Activated CD4-positive, alpha-beta T cell treated with anti-CD3 and anti-CD28 coated beads, Interleukin-2, amount 50 U/mL, for 1 hour (primary cell): Measurements from ENCODE around the gene FGF1.

Source experiments
- DNase-seq: peaks from one replicate; pipeline ENCODE4 v3.0.0-alpha.2; 2020

The FGF1 gene

DNA sequence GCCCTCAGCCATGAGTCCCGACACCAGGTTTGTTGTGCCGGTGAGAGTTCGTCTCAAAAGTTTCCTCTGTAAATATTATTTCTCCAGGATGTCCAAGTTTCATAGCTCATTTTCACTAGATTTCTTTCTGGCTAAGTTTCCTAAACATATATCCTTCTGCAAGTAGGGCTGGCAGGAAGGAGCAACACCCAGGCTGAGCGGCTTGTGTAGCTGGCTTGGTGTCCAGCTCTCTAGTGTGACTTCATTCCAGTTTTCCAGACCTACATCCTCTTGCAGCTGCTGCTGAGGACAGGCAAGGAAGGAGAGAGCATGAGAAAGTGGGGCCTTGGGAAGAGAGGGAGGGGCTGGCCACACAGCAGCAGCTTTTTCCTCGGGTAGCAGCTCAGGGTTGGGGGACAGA lies 80.3 kb downstream of the FGF1 start:
- no peak for DNase-seq

DNA sequence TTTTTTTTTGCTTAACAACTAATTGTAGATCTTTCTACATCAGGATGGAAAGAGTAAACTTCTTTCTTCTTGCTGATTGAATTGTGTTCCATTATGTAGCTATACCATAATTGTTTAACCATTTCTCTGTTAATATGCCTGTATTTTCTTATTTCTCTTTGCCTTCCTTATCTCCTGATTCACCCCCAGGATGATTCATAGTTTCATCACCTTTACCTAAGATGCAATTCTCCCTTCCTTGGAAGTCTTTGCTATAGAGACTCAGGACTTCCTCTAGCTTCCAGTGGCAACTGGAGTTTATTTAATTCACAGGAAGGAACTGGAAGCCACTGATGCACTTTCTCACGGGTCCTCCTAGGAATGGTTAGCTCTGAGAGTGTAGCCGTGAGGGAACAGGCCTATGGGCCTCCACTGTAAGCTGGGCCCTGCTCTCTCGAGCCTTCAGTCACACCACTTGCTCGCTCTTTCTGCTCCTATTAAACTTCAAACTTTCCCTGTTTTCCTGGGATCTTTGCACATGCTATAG lies 83.1 kb downstream of the FGF1 start:
- no peak for DNase-seq

DNA sequence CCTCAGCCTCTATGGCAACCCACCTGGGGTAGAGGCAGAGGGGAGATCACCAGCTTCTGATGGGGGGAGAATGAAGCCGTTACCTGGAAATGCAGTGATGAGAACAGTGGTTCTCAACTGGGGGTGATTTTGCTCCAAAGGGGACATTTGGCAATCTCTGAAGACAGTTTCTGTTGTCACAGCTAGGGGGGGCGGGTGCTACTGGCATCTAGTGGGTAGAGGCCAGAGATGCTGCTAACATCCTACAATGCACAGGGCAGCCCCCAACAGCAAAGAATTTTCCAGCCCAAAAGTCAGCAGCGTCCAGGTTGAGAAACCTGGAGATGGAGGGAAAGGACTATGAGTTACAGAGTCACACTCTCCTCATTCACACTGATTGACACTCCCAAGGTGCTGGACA lies 84.5 kb downstream of the FGF1 start:
- DNase-seq, result no peak

DNA sequence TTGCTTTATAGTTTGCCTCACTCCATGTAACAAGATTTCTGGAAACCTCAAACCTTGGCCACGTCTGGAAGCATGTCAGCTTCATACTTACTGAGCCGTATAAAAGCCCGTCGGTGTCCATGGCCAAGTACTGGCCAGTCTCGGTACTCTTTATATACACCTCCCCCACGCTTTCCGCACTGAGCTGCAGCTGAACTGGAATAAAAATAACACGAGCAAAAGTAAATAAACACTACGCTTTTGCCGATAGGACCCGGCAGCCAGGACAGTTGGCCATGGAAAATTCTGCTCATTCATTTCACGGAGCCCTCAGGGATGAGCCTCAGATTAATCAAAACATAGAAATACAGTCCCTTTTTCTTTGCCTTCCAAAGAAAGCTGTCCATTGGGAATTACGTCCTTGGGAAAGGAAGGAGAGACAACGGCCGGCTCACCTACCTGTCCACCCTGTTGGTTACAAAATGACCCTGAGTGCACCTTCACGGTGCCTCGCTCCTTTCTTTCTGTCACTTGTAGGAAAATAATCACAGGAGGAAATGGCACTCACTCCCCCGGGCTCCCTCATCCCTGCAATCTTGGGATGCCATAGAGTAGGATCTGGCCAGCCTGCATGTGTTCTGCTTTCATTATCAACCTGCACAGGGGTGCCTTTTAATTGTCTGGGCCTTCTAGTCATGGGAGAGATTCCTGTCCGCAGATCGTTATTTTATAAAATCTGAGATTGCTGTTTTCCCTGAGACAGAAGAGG lies 85.1 kb downstream of the FGF1 start:
- DNase-seq, result no peak

DNA sequence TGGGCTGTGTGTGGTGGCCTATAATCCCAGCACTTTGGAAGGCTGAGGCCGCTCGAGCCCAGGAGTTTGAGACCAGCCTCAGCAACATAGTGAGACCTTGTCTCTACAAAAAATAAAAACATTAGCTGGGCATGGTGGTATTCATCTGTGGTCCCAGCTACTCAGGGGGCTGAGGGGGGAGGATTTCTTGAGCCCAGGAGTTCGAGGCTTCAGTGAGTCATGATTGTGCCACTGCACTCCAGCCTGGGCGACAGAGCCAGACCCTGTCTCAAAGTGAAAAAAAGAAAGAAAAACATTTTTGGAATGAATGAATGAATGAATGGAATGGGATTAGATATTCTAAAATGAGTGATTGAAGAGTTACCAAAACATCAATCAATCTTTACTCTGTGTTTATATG lies 85.8 kb downstream of the FGF1 start:
- DNase-seq, result no peak

DNA sequence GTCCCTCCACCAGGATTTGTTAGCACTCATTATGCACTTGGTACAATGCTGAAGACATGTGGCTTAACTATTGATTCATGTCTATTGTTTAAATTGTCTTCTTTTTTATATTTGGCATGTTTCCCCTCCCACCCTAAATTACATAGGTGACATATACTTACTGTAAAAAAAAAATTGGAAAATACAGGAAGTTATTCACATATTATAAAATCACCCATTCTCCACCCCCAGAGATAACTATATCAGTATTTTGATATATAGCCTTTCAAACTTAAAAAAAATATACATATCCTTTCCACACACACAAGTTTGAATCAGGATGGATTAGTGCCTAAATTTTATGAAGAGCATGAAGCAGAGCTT lies 87.6 kb downstream of the FGF1 start:
- no peak for DNase-seq

DNA sequence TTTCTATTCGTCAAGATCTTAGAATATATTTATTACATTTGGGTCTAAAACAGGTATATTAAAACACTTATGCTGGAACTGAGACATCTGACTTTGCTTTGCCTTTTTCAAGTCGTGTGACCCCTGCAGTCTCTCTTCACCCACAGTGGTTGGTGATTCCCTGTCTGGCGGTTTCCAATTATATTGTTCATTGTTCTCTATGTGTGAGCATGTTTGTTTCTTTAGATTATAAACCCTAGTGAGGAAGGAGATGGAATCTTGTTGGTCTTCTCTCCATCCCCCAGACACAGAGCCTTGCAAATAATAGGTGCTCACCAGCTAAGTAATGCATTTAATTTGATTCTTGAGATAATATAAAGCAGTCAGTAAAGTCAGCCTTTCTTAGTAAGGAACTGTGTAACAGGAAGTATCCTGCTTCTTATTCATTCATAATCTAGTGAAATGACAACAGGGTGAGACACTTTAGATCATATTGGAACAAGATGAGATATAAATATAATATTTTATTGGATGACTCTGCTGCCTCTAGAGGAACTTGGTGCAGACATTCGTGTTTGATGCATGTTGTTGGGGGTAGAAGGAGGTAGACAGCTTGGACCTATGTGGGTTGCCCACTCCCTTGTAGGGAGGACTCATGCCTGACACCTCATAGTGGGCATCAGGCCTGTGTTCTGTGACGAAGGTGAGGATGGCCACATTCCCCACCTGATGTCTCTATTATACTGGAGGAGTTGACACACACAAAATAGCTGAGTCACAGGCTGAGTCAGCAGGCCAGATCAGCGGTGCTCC lies 88.1 kb downstream of the FGF1 start:
- DNase-seq, result no peak

DNA sequence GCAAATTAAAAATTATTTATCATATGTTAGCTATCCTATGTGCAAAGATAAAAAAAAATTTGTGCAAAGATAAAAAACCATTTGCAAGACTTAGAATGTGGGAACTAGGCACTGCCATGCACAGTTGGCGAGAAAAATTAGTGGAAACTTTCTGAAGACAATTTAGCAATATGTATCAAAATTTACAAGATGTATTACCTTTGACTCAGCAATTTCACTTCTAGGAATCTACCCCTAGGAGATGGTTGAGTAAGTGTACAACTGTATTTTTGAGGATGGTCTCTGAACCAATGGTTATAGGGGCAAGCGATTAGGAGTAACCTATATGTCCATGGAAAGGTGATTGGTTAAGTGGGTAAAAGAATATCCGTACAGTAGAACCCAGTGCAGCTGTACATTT lies 88.9 kb downstream of the FGF1 start:
- no peak for DNase-seq

DNA sequence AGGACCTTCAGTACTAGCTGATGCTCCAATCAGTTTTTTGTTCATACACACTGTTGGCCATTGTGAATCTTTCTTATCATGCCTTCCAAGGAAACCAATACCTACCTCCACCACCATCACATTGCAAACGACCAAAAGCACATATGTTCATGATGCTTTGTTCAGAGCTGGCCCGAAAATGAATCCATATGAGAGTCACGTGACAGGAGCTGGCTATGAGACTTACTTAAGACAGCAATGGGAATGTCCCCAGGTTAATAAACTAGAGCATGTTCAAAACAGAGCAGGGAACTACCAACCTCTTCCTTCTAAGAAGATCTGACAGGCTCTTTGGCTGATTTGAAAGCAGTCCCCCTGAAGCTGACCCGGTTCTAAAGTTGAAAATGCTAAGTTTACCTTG lies 93.5 kb downstream of the FGF1 start:
- no peak for DNase-seq

DNA sequence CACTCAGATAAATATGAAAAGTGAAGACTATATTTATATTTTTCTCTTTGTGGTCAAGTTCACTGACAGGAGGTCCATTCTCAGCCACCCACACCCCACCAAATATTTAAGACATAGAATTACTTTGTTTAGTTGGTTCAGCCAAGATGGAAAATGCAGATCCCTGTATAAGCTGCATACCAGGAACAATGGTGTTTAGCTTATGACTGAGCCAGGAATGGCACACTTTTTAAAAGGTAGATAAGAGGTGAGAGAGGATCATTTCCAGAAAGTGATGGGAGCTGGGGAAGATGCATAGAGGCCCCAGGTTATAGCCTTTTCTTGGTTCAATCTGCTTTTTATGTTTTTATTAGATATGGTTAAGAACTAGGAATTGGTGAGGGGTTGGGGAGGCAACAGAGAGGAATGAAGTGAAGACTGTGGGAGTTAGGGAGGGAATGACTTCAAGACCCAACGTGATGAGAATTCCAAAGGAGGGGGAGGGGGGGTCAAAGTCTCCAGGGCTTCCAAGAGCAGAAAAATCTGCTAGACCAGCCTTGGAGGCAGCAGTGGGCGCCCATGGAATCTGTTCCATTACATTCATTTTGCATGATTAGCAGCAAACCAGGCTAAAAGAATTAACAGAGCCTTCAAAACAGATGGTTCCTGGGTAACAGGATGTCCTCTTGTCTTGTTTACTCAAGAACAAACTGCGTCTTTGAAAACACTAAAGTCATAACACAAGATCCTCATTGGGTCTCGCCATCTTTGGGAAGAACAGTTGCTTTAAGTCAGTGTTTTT lies 95.2 kb downstream of the FGF1 start:
- DNase-seq, result no peak

DNA sequence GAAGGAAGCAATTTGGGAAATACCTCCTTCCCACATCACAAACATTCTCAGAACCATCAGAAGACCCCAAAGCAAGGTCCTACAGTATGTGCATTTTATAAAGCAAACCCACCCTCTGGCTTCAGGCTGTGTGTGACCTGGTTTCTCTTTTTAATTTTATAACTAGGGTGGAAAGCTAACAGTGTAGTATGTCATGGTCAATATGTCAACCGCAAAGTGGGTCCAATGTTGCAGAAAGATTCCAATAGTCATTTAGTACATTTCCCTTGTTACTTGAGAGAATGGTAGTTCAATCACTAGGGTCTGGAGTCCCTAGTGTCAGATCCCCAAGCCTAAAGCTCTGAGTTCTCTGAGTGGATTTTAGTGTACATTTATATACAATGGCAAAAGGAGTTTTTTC lies 96.2 kb downstream of the FGF1 start:
- no peak for DNase-seq

DNA sequence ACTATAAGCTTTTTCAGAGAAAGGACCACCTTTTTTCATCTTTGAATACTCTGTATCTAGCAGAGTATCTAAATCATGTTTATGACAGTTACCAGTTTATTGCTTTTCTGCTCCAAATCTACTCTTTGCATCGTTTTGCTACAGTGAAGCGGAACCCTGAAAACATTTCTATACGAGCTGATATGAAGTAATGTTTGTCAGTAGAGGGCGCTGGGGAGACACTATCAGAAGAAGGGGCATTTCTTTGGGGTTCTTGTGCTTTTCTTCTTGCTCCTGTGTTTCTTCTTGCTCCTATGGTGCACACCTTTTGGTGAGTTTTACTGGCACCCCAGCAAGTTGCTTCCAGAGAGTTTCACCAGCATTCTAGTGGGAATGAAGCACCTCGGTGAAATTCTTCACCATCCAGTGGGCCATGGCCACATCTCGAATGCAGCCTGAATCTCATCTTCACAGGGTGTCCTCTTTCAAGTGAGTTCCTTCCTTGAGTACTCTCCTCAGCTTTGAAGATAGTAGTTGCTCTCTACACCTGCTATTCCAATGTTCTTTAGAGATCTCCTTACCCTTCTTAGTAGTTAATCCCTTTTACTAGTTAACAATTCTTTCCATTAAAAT lies 98.4 kb downstream of the FGF1 start:
- no peak for DNase-seq

DNA sequence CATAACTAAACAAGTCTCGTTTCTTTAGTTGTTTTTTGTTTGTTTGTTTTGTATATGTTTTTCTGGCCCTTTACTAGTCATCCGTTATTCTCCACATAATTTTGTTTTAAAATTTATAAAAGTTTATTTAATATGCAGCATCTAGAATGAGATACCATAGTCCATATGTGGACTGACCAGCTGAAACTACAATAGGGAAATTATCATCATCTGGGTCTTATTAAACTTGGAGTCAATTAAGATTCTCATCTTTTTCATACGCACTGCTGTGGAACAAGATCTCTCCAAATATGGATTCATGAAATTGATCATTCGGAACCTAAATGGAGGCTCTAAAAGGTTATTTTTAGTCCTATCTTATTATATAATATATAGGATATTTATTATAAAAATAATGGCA lies 99.3 kb downstream of the FGF1 start:
- DNase-seq, result no peak

DNA sequence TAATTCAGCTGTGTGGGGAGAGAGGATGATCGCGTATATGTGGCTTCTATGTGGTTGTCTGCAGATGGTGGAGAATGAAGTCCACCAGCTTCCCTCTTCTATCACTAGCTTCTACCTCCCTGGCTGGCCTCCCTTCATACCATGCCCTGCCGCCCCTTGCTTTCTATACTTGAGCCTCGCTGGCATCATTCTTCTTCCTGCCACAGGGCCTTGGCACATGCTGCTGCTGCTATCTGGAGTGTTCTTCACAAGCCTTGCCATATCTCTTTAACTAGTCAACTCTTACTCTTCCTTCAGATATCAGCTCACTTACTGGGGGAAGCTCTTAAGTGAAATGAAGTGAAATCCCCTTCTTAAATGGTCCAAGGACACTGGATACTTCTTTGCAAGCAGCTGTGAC lies 100.4 kb downstream of the FGF1 start:
- no peak for DNase-seq

DNA sequence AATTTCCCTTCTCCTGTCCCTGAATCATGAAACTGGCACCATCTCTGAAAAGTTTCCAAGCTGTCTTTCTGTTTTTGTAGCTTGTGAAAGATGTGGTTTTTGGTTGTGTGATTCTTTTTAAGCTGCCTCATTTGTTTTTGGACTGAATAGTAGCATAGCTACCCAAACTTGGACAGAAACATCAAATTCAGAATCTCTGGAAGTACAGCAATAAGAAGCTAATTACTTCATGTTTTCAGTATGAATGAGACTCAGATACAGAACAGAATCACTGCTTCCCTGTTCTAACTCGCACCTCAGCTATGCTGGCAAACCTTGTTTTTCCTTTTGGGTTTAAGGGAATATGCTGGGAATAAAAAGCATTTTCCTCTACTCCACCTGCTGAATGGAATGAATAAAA lies 101.0 kb downstream of the FGF1 start:
- no peak for DNase-seq

DNA sequence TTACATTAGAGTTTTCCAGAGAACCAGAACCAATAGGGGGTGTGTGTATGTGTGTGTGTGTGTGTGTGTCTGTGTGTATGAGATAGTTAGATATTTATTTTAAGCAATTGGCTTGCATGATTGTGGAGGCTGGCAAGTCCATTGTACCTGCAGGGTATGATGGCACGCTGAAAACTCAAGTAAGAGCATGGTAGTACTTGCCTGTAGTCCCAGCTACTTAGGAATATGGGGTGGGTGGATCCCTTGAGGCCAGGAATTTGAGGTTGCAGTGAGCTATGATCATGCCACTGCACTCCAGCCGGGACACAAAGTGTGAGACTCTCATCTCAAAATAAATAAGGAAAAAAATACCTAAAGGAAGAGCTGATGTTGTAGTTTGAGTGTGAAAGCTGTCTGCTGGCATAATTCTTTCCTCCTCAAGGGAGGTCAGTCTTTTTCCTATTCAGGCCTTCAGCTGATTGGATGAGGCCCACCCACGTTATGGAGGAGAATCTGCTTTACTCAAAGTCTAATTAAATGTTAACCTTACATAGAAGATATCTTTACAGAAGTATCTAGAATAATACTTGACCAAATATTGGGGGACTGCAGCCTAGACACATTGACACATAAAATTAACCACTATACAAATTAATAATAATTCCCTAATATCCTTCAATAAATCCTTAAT lies 107.6 kb downstream of the FGF1 start:
- no peak for DNase-seq

DNA sequence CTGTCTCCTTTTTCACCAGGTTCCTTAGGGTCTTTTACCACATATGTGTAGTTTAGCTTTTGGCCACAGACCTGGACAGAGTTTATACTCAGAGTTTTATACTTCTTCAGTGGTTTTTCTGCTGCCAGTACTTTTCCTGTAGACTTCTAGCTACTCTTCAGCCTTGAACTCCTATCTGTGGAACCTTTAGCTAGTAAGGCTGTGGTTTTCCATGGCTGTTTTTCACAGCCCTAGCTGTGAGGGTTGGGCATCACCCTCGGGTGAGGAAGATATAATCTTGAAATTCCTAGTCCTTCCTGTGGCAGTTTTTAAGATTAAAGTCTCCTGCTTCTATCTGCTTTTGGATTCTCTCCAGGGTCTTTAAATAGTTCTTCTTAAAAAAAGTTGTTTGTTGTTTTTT lies 109.1 kb downstream of the FGF1 start:
- DNase-seq, result no peak

DNA sequence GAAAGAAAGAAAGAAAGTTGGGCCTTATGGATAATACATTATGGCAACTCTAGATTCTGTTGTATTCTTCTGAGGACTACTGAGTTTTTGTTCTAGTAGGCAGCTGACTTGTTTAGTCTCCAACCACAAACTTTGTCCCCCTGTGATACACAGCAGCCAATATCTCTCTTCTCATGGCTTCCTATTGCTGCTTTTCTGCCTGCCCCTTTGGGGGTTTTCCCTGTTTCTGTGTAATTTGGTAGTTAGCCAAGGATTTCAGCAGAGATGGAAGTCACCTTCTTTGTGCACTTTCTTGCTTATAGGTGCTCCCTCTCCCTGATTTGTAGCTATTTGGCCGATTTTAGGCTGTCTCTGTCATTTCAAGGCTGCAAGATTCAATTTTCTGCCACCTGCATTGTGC lies 109.6 kb downstream of the FGF1 start:
- DNase-seq, result no peak

DNA sequence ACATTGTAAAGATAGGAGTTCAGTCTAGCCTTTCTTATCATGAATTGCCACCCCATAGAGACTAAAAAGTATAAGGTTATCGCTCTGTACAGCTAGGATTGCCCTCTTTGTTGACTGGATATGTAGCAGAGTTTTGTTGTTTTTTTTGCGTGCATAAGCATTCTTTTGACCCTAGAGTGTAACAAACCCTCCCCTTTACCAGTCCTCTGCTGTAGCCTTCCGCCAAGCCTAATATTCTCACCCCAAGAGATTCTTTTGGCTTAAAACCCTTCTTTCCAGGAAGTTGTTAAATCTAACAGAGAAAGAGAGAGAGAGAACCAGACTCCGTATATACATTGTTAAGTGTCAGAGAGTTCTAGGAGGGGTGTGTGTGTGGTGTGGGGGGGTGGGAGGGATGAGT lies 113.9 kb downstream of the FGF1 start:
- no peak for DNase-seq

DNA sequence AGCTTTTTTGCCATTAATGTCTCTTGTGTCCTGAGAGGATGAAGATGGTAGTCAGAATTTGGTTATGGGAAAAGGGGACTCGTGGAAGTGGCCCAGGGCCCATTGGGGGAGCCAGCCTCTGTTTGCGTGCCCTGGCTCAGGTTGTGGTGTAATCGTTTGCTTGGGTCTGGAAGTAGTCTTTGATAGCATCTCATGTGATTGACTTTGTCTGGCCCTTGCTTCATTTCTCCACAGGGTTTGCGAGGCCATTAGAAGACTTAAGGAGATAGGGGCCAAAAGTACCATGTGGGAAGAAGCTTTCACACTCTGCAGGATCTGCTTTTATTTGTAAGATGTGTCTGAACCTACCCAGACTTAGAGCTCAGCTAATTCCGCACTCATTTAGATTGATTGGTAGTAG lies 114.5 kb downstream of the FGF1 start:
- DNase-seq, result no peak

DNA sequence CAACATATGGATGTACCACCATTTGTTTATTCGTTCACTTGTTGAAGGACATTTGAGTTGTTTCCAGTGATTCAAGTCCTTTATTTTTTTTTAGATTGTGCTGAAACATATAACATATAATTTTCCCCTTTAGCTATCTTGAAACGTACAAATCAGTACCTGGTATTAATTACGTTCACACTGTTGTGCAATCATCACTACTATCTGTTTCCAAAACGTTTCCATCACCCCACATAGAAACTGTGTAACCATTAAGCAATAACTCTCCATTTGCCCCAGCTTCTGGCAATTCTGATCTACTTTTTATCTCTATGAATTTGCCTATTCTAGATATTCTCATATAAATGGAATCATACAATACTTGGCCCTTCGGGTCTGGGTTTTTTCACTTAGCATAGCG lies 116.0 kb downstream of the FGF1 start:
- no peak for DNase-seq

DNA sequence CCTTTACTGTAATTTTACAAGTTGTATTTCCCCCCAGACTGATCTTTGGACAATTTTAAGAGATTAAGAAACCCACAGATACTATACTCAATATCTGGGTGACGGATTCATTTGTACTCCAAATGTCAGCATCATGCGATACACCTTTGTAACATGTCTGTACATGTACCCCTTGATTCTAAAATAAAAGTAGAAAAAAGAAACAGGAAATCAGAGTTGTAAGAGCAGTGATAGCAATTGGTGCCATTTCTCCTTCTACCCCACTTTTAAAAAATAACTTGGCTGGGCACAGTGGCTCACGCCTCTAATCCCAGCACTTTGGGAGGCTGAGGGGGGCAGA lies 116.9 kb downstream of the FGF1 start:
- no peak for DNase-seq
